GM18505 (cell line): ENCODE results near the gene AIG1.
"Not testable (repeated sequence)": the region's sequence is repeated elsewhere in the genome, so short reads cannot be mapped to it uniquely, and the experiment has no call there.

Experiments
- ATAC-seq: cut with Tn5 transposase; IDR thresholded peaks from one replicate; pipeline ENCODE4 v1.9.1; 2021; ENCODE audit not compliant: unreplicated experiment
- POLR2A ChIP-seq: IDR thresholded peaks from 4 replicates; pipeline ENCODE4 v1.6.1; 2011; ENCODE audit warnings: borderline replicate concordance; ENCODE audit not compliant: insufficient read depth, insufficient read length; ENCODE audit errors: extremely low read depth

AIG1 gene

DNA sequence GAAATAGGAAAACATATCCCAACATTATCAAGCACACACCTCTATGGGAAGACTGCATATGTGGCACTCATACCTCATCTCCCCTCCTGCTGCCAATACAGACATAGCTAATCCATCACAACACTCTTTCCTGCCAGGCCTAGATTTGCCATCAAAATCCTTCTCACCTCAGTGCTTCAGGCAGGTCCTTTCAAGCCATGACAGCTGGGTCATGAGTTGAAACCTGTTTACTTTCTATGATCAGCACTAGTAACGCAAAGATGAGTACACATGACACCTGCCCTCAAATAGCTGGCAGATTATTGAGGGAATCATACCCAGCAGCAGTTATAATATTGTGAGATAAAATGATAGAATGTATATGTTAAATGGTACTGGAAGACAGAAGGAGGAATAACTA lies 183.1 kb downstream of the AIG1 start:
- no peak for ATAC-seq
- no peak for TF ChIP-seq POLR2A

DNA sequence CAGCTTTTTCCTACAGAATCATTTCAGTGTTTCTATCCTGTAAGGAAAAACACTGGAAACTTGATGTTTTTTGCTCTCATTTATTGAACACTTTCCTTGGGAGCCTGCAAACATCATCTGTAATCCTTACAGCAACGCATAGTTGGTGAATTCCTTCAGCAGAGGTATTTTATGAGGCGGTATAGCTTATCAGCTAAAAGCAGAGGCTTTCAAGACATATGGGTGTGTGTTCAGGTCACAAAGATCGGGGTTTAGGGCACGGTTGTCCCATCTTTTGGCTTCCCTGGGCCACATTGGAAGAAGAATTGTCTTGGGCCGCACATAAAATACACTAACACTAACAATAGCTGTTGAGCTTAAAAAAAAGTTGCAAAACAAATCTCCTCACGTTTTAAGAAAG lies 185.0 kb downstream of the AIG1 start:
- no peak for TF ChIP-seq POLR2A
- no peak for ATAC-seq

DNA sequence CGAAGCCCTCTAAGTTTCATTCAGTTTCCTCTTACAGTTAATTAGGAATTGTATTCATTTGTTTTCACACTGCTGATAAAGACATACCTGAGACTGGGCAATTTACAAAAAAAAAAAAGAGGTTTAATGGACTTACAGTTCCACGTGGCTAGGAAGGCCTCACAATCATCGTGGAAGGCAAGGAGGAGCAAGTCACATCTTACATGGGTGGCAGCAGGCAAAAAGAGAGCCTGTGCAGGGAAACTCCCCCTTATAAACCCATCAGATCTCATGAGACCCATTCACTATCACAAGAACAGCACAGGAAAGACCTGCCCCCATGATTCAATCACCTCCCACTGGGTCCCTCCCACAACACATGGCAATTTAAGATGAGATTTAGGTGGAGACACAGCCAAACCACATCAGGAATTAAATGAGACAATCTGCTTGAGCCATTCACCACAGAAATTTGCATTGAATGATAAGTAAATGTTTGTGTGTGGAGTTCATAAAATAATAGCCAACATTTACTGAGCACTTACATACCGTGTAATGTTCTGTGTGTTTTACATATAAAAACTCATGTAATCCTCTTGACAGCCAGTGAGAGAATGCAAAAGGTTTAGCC lies 185.6 kb downstream of the AIG1 start:
- not testable (repeated sequence) for ATAC-seq

DNA sequence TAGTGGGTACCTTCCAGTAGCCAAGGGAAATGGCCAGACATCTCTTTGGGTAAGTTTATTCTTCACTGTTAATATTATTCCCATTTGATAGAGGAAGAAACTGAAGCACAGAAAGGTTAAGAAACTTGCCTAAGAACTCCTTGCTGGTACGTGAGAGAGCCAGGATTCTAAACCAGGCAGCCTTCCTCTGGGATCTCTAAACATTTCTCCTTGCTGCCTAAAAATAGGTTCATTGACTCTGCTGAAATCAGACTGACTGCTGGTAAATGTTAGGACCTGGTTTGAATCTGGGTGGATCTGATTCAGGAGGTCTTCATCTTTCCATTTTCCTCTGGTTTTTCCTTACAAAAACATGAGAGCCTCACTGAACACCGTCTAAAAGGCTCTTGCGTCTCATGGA lies 186.9 kb downstream of the AIG1 start:
- no peak for TF ChIP-seq POLR2A
- ATAC-seq, result no peak

DNA sequence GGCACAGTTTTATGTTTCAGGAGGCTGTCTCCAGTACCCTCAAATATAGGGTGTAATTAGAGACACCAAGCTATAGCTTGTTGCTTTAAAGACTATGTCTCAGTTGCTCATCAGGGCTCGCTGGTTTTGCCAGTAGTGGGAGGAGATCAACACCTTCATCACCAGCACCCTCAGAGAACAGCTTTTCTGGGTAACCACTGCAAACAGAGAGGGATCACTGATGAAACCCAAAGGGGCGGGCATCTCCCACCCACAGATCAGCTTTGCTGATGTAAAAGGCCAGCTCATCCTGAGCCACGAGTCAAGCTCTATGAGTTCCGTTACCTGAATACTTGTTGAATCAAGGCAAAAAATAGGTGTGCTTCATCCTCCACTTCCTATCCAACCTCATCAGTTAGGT lies 187.7 kb downstream of the AIG1 start:
- no peak for TF ChIP-seq POLR2A
- no peak for ATAC-seq

DNA sequence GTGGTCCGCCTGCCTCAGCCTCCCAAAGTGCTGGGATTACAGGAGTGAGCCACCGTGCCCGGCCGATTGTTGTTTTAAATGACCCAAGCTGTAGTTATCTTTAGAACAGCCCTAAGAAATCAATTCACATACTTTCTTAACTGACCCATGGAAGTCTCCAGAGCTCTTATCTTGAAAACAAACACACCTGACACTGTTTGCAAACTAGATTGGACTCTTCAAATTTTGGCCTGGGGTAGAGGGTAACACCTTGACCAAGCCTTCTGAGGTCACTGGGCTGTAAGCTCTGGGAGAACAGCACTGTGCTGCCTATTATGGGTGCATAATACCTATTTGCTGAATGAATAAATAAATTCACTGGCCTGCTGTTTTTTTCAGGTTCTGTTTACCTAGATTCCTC lies 190.6 kb downstream of the AIG1 start:
- no peak for ATAC-seq
- no peak for TF ChIP-seq POLR2A

DNA sequence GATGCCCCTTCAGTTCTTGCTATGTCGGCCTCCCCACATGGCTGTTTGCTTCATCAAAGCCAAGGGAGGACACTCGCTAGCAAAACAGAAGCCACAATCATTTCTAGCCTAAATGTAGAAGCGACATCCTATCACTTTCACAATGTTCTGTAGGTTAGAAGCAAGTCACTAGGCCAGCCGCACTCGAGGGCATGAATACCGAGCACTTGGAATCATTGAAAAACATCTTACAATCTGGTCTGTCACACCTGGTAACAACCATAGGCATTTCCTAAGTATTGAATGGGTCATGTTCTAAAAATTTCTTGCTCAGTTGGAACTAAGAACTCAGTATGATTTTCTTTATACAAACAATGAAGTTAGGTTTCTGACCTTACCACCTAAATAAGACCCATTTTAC lies 192.3 kb downstream of the AIG1 start:
- ATAC-seq, result no peak
- no peak for TF ChIP-seq POLR2A

DNA sequence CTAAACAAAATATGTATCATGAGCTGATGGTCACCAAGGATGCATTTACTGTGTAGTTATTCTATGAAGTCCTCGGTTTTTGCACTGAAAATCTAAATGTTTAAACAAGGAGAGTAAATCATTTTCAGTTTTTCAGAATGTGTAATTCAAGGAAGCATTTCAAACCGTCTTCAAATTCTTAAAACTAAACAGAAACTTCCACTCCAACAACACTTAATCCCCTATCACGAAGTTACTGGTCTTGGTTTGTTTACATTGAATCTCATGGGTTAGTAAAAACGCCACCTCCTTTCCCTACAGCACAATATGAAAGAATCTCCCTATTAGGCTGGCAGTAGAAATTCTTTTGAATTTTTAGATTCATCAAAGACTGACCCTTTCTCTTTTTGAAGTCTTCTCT lies 192.9 kb downstream of the AIG1 start:
- TF ChIP-seq POLR2A, result no peak
- no peak for ATAC-seq

DNA sequence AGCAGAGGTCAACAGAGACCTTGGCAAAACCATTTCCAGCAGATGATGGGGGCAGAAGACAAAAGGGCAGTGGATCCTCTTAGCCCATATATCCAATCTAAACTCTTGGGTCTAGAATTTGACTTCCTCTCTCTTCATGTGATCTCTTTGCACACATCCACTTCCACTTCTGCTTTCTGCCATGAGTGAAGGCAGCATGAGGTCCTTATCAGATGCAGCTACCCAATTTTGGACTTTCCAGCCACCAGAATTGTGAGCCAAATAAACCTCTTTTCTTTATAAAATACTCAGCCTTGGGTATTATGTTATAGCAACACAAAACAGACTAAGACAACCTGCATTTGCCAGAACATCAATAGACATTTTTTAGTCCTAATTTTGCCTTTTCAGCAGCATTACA lies 198.3 kb downstream of the AIG1 start:
- no peak for TF ChIP-seq POLR2A
- no peak for ATAC-seq

DNA sequence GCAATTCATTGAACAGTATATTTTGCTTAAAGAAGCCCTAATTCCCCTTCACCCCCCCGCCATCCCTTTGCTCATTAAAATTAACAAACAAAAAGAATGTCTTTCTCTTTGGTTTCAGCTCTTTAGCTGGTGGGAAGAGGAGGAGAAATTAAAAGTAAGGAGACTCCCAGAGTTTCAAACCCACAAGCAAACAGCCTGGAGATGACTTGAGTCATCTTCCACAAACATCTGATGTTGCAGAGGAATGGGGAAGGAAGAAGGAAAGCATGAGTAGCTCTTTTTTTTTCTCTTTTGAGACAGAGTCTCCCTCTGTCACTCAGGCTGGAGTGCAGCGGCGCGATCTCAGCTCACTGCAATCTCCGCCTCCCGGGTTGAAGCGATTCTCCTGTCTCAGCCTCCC lies 200.2 kb downstream of the AIG1 start:
- ATAC-seq, result no peak
- TF ChIP-seq POLR2A, result no peak

DNA sequence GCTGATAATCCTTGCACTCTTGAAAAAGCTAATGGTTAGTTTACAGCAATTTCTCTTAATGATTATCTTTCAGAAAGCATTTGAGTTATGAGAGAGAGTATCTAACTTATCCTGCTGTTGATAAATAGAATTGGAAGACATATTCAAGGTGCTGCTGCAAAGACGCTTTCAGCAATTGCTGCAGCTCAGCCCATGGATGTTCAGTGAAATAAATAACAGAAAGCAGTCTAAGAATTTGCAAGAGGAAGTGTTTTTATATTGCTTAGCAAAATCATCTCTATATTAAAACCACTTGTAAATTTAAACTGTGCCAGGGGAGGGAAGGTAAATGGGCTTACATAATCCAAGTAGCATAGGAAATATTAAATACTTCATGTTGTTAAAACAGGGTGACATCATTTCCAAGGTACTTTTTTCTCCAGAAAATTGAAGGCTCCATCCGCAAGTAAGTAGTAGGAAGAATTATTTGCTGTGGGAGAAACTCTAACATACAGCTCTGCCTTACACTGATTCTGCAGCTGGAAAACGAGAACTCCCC lies 201.3 kb downstream of the AIG1 start:
- ATAC-seq, result no peak
- no peak for TF ChIP-seq POLR2A

DNA sequence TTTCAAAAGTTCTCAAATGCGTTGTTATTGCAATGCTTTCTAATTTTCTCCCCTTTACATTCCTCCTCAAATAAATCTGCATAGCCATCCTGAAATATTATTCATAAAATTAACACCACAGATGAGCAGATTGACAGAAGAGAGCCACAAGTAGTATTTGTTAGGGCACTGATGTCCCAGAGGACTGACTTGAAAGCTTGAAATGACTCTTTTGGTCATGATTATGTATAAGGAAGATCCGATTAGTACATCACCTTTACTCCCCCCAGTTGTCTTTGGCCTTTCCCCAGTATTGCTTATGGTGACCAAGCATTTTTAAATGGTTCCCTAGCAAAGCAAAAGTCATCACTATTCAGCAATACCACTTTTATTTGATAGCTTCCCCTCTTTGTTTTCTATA lies 202.2 kb downstream of the AIG1 start:
- no peak for TF ChIP-seq POLR2A
- ATAC-seq, result no peak

DNA sequence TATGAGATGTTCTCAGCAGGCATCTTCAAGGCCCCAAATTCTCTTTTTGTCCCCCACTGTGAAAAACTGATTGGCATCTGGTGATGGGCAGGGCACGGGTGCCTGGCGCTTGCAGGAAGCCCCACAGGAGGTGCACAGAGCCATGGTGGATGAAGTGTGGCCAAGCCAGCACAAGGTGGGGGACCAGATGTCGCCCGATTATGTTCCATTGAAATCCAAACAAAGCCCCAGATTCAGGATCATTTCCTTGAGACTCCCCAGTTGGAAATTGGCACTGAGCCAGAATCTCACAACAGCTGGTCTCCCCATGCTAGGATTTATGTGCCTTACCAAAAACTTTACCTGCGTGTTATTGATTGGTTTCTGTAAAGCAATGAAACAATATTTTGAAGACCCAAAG lies 203.7 kb downstream of the AIG1 start:
- no peak for ATAC-seq
- no peak for TF ChIP-seq POLR2A

DNA sequence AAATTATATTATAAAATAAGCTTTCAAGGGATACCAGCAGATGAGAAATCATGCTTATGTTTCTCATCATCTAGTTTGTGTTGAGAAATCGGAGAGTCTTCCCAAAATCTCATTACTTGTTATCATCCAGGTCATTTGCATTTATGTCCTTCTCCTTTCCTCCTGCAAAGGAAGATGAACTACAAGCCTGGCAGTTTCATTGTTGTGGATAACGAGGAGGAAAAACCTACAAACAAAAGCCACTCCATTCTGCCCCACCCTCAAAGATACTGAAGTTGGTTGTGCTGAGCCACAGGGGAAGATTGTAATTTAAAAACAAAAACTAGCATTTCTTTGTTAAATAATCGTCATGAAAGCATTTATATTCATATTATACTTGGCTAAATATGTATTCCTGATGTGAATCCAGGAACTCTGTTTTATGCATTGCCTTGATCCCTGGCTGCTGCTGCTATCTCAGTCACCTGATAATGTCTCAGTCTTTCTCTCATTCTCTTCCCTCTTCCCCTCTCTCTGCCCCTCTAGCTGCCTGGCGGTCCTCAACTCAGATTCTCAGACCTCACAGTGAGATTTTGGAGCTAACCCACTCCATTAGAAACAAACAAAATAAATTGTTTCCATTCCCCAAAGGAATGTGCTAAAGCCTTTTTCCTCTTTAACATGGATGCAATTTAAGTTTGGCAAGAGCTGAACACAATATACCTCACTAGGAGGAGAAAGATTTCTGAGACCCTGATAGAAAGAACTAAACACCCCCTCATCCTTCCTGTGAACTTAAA lies 204.5 kb downstream of the AIG1 start:
- ATAC-seq, result no peak
- TF ChIP-seq POLR2A, result no peak
